ENCODE data around the gene OR51B4. TPM values are rescaled to one million over a fixed set of nuclear protein-coding genes. Genes with fewer than 3 reads are reported as not detected.

Gene OR51B4
- total and polyA plus RNA-seq, 9 of the 15 experiments (the other 6 are each of a cell fraction or from before 2014, with no cell fraction given) = 17.1 to 64.6 (median 39.9) TPM

DNA sequence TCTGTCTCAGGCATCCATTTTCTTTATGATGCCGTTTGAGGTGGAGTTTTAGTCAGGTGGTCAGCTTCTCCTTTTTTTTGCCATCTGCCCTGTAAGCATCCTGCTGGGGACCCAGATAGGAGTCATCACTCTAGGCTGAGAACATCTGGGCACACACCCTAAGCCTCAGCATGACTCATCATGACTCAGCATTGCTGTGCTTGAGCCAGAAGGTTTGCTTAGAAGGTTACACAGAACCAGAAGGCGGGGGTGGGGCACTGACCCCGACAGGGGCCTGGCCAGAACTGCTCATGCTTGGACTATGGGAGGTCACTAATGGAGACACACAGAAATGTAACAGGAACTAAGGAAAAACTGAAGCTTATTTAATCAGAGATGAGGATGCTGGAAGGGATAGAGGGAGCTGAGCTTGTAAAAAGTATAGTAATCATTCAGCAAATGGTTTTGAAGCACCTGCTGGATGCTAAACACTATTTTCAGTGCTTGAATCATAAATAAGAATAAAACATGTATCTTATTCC lies 21.1 kb downstream of the OR51B4 start (continued):
- TF ChIP-seq, protein P1, sequence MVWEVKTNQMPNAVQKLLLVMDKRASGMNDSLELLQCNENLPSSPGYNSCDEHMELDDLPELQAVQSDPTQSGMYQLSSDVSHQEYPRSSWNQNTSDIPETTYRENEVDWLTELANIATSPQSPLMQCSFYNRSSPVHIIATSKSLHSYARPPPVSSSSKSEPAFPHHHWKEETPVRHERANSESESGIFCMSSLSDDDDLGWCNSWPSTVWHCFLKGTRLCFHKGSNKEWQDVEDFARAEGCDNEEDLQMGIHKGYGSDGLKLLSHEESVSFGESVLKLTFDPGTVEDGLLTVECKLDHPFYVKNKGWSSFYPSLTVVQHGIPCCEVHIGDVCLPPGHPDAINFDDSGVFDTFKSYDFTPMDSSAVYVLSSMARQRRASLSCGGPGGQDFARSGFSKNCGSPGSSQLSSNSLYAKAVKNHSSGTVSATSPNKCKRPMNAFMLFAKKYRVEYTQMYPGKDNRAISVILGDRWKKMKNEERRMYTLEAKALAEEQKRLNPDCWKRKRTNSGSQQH (CRISPR knock-in tag; IDR thresholded peaks at IDR 0.05) = peak; percentile 75

DNA sequence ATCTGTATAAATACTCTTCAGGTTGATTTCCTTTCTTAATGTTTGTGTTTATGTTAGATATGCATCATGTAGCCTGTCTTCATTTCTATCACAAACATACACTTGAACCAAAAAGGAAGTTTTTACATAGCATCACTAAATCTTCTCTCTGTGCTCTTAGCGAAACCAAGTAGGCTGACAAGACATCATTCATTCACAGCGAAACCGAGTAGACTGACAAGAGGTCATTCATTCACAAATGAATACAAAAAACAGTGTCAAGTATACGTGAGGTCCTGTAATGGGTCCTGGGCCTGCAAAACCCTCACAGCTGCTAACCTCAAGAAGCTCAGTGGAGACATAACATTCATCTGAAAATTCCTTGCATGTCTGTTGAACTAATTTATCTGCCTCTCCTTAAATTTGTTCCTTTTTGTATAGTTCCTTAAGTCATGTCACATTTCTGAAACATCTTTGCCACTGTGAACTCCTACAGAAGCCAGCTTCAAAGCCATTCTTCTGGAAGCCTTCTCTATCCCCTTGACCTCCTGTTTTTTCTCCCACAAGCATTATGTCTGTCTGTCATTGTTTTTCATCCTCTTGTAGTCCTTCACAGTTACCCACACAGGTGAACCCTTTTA lies 22.2 kb downstream of the OR51B4 start:
- POLR2A ChIA-PET = interaction anchor here (0.7 to 7.3 kb wide), 7 partner anchors 10 to 148 kb away, joined by 3 to 55 read pairs (median 4); partner anchors contain the start of genes HBE1 and HBG1
- H2AFZ ChIP-seq (ENCODE audit: low read depth, low read length) = peak overlapping the region; percentile 29
- no peak for TF ChIP-seq SNRNP70 (optimal IDR thresholded peaks at IDR 0.05; ENCODE audit: low read depth, low read length)
- TF ChIP-seq, protein P2, sequence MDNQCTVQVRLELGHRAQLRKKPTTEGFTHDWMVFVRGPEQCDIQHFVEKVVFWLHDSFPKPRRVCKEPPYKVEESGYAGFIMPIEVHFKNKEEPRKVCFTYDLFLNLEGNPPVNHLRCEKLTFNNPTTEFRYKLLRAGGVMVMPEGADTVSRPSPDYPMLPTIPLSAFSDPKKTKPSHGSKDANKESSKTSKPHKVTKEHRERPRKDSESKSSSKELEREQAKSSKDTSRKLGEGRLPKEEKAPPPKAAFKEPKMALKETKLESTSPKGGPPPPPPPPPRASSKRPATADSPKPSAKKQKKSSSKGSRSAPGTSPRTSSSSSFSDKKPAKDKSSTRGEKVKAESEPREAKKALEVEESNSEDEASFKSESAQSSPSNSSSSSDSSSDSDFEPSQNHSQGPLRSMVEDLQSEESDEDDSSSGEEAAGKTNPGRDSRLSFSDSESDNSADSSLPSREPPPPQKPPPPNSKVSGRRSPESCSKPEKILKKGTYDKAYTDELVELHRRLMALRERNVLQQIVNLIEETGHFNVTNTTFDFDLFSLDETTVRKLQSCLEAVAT (IDR thresholded peaks at IDR 0.05) = no peak
- TF ChIP-seq POLR2B (IDR thresholded peaks at IDR 0.05; ENCODE audit: low read depth, partially characterized antibody) = no peak
- TF ChIP-seq RBM17 (IDR thresholded peaks at IDR 0.05; ENCODE audit: borderline replicate concordance, low read depth, low read length) = no peak
- no peak for TF ChIP-seq ZNF174 (CRISPR knock-in tag; IDR thresholded peaks at IDR 0.05)
- TF ChIP-seq, protein P3, sequence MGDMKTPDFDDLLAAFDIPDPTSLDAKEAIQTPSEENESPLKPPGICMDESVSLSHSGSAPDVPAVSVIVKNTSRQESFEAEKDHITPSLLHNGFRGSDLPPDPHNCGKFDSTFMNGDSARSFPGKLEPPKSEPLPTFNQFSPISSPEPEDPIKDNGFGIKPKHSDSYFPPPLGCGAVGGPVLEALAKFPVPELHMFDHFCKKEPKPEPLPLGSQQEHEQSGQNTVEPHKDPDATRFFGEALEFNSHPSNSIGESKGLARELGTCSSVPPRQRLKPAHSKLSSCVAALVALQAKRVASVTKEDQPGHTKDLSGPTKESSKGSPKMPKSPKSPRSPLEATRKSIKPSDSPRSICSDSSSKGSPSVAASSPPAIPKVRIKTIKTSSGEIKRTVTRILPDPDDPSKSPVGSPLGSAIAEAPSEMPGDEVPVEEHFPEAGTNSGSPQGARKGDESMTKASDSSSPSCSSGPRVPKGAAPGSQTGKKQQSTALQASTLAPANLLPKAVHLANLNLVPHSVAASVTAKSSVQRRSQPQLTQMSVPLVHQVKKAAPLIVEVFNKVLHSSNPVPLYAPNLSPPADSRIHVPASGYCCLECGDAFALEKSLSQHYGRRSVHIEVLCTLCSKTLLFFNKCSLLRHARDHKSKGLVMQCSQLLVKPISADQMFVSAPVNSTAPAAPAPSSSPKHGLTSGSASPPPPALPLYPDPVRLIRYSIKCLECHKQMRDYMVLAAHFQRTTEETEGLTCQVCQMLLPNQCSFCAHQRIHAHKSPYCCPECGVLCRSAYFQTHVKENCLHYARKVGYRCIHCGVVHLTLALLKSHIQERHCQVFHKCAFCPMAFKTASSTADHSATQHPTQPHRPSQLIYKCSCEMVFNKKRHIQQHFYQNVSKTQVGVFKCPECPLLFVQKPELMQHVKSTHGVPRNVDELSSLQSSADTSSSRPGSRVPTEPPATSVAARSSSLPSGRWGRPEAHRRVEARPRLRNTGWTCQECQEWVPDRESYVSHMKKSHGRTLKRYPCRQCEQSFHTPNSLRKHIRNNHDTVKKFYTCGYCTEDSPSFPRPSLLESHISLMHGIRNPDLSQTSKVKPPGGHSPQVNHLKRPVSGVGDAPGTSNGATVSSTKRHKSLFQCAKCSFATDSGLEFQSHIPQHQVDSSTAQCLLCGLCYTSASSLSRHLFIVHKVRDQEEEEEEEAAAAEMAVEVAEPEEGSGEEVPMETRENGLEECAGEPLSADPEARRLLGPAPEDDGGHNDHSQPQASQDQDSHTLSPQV (IDR thresholded peaks at IDR 0.05) = peak; percentile 55
- TF ChIP-seq CBX1 (IDR thresholded peaks at IDR 0.05; ENCODE audit: low read depth) = no peak
- TF ChIP-seq KHSRP (IDR thresholded peaks at IDR 0.05) = no peak
- no peak for TF ChIP-seq KAT7 (CRISPR knock-in tag; IDR thresholded peaks at IDR 0.05; ENCODE audit: borderline replicate concordance)
- TF ChIP-seq LARP7 (IDR thresholded peaks at IDR 0.05) = no peak
- no peak for TF ChIP-seq DNMT1 (IDR thresholded peaks at IDR 0.05)
- no peak for TF ChIP-seq HDAC3 (IDR thresholded peaks at IDR 0.05; ENCODE audit: borderline replicate concordance, partially characterized antibody)
- no peak for TF ChIP-seq TAF15 (IDR thresholded peaks at IDR 0.05; ENCODE audit: low read depth, low read length)

More for the DNA sequence above, 22.2 kb downstream of the OR51B4 start:
- Histone ChIP-seq H3K4me1 (replicated peaks in 1 of 2; ENCODE audit: control insufficient read depth in 2 of 2, insufficient read depth in 2 of 2, low read length in 2 of 2) (peaks cover 26 to 86% of the 10 kb centered on the region in 2 experiments), H3K4me3 (no peak overlapping the region), H3K36me3 (ENCODE audit: control insufficient read depth, insufficient read depth, low read length) (peaks cover 57% of the 10 kb centered on the region), H3K9me1 (ENCODE audit: control insufficient read depth, insufficient read depth, low read length) (no peaks in the 10 kb centered on the region), H3K4me2 (ENCODE audit: insufficient read depth, low read length) (peak overlapping the region; percentile 56), H3K27me3 (ENCODE audit: control insufficient read depth in 2 of 2, insufficient read depth in 2 of 2, low read length in 2 of 2) (no peaks in the 10 kb centered on the region), H3K9ac (ENCODE audit: insufficient read depth in 1 of 2, low read depth in 2 of 2, low read length in 2 of 2) (peak overlapping the region; percentile 60 to 62; a peak in 3 of 4 replicates), H4K20me1 (replicated peaks; ENCODE audit: control insufficient read depth, insufficient read depth, low read length) (no peaks in the 10 kb centered on the region), H3K9me3 (replicated peaks; ENCODE audit: control insufficient read depth, insufficient read depth, low read depth, low read length) (no peaks in the 10 kb centered on the region), H3K79me2 (ENCODE audit: control insufficient read depth, insufficient read depth, low read length) (peaks cover 83% of the 10 kb centered on the region), H3K27ac (ENCODE audit: extremely low read depth, low read depth, low read length) (peak overlapping the region; percentile 87)
- DNase-seq (ENCODE audit: extremely low read depth in 1 of 4, low spot score in 3 of 4) = no peak
- CTCF ChIA-PET (ENCODE audit: low intra/inter-chr PET ratio) = no interaction called here
- no peak for FAIRE-seq
- intact Hi-C loops (cut with micrococcal nuclease) = loop anchor here (10.0 kb wide), 2 partner anchors 225 to 315 kb away; partner anchors contain the start of genes TRIM6 and UBQLN3
- TSS peak; percentile 17 for BruUV-seq (replicated peaks)
- in situ Hi-C loops (cut with MboI) = no loop called here
- 34% methylated on average over 4 of the region's 4 CpGs for WGBS (ENCODE audit: insufficient coverage, low coverage, missing lambda C conversion rate)
- no peak for ATAC-seq
